ENCODE data around the gene IFT88.

Gene IFT88

DNA sequence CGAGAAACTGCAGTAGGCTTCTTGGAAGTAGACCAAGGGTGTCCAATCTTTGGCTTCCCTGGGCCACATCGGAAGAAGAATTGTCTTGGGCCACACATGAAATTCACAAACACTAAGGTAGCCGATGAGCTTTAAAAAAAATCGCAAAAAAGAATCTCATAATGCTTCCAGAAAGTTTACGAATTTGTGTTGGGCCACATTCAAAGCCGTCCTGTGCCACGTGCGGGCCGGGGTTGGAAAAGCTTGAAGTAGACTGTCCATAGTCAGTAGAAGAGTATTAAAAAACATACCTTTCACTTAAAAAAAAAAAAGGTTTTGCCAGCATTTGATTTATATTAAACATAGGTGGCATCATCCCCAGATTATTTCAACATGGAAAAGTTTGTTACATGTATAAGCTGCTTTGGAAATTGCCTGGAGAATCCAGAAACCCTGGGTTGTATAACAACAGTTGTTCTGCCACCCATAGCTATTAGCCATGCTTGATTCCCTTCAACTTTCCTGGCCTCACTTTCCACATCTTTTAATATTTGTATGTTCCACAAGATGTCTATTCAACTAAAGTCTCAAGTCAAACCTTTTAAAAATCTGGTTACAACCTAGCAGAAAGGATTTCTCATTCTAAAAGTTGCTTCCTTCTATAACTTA, 1.0 kb downstream of the IFT88 start:
- DNase-seq, result no peak

- no peak for DNase-seq
These were observed 3.6 kb downstream of the IFT88 start for GRCh38 chr13:20570517-20570916.

- DNase-seq, result no peak
These were observed 4.7 kb downstream of the IFT88 start for GRCh38 chr13:20571676-20572075.

DNA sequence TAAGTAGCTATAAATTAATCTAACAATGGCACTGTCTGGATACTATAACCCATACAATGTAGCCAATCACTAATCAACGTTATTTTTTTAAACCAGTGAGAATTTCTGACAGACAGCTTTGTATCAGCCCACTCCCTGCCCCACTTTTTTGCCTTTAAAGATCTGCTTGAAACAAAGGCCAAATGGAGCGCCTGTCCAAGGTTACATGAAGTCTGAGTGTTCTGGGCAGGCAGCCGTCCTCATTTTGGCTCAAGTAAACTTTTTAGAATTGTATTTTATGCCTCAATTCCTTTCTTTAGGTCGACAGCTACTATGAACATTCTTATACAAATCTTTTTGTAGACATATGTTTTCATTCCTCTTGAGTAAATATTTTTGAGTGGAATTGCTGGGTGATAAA, 6.2 kb downstream of the IFT88 start:
- DNase-seq, result no peak

- no peak for DNase-seq
These were observed 6.7 kb downstream of the IFT88 start for GRCh38 chr13:20573636-20574035.

DNA sequence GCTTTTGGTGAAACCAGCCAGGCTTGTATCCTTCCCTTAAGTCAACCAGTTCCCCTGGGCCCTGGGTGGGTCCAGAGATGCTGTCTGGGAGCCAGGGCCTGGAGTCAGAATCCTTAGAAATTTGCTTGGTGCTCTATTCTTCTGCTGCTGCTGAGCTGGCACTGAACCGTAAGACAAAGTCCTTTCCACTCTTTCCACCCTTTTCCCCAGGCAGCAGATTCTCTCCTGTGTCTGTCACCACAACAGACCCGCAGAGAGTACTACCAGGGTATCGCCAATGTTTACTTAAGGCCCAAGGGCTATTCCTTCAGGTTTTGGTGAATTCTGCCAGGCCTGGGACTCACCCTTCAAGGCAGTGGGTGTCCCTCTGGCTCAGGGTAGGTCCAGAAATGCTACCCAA, 12.2 kb downstream of the IFT88 start:
- no peak for DNase-seq

DNA sequence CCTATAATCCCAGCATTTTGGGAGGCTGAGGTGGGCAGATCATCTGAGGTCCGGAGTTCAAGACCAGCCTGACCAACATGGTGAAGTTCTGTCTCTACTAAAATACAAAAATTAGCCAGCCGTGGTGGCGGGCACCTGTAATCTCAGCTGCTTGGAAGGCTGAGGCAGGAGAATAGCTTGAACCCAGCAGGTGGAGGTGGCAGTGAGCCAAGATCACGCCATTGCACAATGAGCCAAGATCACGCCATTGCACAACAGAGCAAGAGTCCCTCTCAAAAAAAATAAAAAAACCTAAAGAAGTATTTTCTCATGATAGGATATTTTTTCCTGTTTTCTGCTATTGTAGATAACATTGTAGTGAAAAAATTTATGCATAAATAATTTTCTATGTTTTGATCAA, 13.3 kb downstream of the IFT88 start:
- no peak for DNase-seq

- no peak for DNase-seq
These were observed 15.1 kb downstream of the IFT88 start for GRCh38 chr13:20582026-20582425.

DNA sequence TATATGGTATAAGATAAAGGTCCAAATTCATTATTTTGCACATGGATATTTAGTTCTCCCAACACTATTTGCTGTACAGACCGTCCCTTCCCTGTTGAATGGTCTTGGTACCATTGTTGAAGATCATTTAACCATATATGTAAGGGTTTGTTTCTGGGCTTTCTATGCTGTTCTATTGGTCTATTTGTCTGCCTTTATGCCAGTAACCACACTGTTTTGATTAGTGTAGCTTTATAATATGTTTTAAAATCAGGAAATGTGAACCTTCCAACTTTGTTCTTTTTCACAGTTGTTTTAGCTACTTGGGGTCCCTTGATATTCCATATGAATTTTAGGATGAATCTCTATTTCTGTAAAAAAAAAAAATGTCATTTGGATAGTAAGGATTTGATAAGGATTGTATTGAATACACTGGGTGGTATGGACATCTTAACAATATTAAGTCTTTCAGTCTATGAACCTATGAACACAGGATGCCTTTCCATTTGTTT, 16.9 kb downstream of the IFT88 start:
- DNase-seq, result no peak

- DNase-seq, result no peak
These were observed 18.4 kb downstream of the IFT88 start for GRCh38 chr13:20585371-20585770.

DNA sequence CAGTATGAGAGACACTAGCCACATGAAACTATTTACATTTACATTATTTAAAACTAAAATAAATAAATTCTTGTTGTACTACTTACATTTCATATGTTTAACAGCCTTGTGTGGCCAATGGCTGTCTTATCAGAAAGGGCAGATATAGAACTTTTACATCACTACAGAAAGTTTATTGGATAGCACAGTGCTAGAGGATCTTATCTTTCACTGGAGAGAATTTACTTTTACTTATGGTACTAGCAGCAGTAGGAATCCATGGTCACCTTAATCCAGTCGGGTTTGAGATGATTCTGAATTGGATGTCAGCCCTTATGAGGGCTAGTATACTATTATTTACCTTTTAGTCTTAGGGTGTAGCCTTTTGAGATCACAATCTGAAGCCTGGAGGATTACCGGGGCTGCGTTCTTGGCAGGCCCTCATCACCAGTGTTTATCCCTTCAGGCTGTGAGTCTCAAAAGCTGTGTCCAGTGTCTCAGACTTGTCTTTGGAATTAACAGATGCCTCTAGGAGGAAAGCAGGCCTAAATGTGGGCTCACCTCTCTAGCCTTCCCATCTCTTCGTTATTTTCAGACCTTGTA, 21.7 kb downstream of the IFT88 start:
- no peak for DNase-seq

DNA sequence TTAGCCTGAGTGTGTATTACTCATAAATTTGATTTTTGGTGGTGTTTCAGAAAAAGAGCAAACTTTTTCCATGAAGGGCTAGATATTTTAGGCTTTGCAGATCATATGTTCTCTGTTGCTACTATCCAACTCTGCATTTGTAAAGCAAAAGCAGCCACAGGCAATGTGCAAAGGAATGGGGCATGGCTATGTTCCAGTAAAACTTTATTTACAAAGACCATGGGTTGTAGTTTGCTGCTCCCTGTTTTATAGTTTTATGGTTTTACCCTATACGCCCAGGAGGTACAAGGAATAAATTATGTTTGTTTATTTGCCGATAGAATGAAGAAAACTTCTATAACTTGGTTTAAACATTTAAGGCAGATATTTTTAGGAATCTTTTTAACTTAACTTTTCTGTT, 23.6 kb downstream of the IFT88 start:
- no peak for DNase-seq

DNA sequence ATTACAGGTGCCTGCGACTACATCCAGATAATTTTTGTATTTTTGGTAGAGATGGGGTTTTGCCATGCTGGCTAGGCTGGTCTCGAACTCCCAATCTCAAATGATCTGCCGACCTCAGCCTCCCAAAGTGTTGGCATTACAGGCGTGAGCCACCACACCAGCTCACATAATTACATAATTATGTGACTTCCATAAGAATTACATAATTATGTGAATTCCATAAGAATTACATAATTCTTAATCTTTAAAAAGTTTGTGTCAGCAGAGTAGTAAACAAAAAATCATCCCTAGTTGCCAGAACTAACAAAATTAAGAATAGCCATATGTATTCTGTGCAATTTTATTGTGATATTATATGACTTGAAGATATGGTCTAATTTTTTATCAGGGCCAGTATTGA, 25.6 kb downstream of the IFT88 start:
- no peak for DNase-seq

DNA sequence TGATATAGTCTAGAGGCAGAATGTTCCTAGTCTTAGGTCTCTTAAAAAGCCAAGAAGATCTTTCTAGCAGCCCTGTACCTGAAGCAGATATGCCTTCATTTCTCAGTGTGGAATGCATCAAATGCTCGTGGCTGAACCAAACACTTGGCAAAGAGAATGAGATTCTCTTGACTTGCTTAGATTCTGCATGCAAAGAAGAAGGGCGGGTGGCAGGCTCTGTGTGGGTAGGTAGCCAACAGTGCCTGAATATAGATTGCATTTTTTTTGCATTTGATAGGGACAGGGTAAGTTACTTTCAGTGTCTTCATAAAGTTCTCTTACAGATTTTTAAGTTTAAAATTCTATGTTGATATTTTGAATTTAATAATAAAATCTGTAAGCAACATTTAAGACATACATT, 27.3 kb downstream of the IFT88 start:
- DNase-seq, result no peak

DNA sequence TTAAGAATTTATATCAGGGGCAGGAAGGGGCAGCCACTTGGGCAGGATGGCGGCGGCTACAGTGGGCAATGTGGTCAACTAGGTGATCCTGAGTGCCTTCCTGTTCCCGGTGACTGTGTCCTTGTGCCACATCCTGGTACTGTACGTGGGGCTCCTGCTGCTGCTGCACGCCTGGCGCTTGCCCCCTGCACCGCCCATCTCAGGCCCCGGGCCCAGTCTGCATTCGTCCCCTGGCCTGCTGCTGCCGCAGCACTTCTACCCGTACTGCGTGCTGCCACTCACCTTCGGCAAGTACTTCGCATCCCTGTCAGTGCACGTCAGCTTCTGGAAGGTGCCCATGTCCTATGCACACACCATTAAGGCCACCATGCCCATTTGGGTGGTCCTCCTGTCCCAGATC, 40.1 kb downstream of the IFT88 start:
- DNase-seq, result no peak

- DNase-seq, result no peak
These were observed 41.6 kb downstream of the IFT88 start for GRCh38 chr13:20608438-20609020.

DNA sequence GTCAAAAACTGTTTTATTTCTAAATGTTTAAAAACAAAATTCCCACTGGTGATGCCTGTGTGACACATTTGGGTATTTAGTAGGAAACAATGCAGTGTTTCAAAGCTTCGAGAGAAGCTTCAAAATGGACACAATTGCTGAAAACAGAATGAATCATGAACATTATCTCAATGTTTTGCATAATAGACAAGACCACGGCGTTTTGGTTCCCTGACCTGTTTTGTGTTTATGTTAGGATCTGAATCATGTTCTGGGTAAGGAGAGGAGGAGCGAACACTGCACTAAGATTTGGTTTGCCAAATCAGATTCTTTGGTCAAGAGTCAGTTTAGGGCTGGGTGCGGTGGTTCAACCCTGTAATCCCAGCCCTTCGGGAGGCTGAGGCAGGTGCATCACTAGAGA, 42.2 kb downstream of the IFT88 start:
- DNase-seq, result no peak

DNA sequence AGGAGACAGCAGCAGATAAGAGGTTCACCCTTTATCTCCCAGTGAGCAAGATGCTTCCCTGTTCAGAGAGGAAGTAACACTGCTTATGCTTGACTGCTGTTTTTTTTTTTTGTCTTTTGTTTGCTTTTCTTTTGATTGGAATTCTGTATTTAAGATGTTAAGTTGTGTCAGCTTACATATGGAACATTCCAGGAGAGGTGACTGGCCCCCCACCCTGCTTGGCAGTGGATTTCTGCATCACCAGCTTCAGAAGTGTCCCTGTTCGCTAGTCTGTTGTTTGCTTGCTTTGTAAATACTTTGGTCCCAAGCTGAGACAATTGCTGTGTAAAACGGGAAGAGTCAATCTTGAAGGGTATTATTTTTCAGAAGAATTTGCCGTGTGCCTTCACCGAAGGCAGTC, 43.0 kb downstream of the IFT88 start:
- no peak for DNase-seq

DNA sequence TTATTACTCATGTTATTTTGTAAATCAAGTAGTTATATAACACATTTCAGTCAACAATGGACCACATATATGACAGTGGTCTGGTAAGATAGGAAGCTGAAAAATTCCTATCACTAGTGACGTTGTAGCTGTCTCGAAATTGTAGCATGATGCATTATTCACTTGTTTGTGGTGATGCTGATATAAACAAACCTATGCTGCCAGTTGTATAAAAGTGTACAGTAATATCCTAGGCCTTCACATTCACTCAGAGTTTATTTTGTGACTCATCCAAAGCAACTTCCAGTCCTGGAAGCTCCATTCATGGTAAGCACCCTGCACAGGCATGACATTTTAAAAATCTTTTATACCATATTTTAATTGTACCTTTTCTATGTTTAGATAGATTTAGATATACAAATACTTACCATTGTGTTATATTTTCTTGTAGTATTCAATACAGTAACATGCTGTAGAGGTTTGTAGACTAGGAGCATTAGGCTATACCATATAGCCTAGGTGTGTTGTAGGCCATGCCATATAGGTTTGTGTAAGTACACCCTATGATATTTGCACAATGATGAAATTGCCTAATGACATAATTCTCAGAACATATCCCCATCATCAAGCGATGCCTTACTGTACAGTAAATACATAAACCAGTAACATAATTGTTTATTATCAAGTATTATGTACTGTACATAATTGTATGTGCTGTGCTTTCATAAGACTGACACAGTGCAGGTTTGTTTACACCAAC, 49.3 kb downstream of the IFT88 start:
- DNase-seq, result no peak

DNA sequence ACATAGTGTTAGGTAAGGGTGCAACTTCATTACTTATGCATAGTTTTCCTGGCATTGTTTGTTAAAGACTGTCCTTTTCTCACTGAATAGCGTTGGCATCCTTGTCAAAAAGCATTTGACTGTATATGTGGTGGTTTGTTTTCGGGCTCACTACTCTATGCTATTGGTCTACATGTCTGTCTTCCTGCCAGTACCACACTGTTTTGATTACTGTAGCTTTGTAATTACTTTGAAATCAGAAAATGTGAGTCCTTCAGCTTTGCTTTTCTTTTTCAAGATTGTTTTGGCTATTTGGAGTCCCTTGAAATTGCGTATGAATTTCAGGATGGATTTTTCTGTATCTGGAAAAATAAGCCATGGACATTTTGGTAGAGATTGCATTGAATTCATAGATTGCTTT, 56.0 kb downstream of the IFT88 start:
- DNase-seq, result no peak

GRCh38 chr13:20624213-20624612, 57.3 kb downstream of the IFT88 start:
- DNase-seq, result no peak

DNA sequence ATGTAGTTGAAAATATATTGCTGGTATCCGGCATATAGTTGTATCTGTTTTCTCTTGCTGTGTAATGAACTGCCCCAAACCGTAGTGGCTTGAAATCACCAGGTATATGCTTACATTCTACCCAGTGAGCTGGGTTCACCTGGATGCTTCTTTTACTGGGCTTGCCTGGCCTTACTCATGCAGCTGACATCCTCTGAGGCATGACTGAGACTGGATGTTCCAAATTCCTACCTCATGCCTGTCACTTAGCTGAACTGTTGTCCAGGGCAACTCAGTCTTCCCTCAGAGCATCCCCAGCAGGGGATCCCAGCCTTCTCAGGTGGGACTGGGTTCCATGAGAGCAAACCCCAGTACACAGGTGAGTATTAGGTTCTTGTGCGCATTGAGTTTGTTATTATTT, 66.8 kb downstream of the IFT88 start:
- no peak for DNase-seq

GRCh38 chr13:20636079-20636478, 69.1 kb downstream of the IFT88 start:
- DNase-seq, result no peak

- DNase-seq, result no peak
These were observed 70.9 kb downstream of the IFT88 start for GRCh38 chr13:20637811-20638210.
